IMR-90 (cell line): Measurements from ENCODE around the gene UBE2O. TPM values are rescaled to one million over a fixed set of nuclear protein-coding genes. Genes with fewer than 3 reads are reported as not detected.

ENCODE experiments used
- FOS ChIP-seq: fragments of 150-350 bp; IDR thresholded peaks from 2 replicates; pipeline ENCODE4 v1.6.1; 2016; ENCODE audit warnings: low read depth, low read length
- polyA plus RNA-seq, 3 experiments: library from polyadenylated mRNA; depleted of rRNA; stranded (reverse); fragments of >200 nt; gene quantifications; 2 replicates each; pipeline ENCODE4 v1.2.3, GENCODE V29; 2012; ENCODE audit warnings: low replicate concordance in 1 of 3
- total RNA-seq: library from RNA; depleted of rRNA; stranded (reverse); fragments of >200 nt; gene quantifications from 2 replicates; pipeline ENCODE4 v1.2.3, GENCODE V29; 2012
- TF ChIP-seq, protein P1 (sequence below): fragments of 150-350 bp; IDR thresholded peaks from 2 replicates; pipeline ENCODE4 v1.6.1; 2016; ENCODE audit warnings: low read depth, mild to moderate bottlenecking, low read length, moderate library complexity, borderline replicate concordance

Gene UBE2O
- total and polyA plus RNA-seq, 2 of the 4 experiments (the other 2 are of a cell fraction), result 17.6 TPM

DNA sequence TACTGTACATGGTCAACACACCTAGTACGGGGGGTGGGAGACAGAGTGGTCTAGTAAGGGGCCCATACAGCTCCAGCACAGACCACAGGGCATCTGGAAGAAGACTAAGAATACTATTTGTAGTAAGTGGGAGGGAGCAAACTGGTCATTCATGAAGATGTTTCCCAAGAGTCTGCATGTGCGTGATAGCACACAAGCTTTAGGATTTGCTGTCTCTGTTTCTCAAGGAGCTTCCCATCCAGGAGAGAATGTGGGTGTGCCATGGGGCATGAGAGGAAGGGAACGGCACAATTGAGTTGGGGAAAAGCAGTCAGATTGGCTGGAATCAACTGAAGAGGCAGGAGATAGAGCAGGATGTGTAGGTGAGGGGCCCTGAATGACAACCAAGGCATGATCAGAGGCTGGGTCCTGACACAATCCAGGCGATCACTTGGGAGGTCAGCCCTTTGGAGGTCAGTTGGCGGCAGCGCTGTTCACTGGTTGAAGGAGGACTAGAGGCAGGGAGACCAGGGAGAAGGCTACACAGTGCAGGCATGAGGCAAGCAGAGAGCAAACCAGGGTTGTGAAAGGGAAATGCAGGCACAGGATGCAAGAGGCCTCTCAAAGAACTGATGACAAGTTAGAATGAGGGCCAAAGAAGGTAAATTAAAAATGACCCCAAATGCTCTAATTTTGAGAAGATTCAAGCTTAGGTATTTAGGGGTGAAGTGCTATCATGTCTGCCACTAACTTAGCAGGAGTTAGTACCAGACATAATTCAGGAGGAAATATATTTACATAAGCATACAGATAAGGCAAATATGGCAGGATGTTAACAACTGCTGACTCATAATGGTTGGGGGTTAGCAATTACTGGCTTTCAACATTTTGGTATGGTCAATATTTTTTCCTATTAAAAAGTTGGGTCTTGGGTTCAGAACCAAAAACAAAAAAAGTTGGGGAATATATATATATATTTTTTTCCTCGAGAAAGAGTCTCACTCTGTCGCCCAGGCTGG lies 10.3 kb downstream of the UBE2O start (continued):
- TF ChIP-seq, protein P1, sequence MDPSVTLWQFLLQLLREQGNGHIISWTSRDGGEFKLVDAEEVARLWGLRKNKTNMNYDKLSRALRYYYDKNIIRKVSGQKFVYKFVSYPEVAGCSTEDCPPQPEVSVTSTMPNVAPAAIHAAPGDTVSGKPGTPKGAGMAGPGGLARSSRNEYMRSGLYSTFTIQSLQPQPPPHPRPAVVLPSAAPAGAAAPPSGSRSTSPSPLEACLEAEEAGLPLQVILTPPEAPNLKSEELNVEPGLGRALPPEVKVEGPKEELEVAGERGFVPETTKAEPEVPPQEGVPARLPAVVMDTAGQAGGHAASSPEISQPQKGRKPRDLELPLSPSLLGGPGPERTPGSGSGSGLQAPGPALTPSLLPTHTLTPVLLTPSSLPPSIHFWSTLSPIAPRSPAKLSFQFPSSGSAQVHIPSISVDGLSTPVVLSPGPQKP, result no peak
- peak; percentile 57; the same call in 1 of the 2 replicates for TF ChIP-seq FOS
